Chondrocyte (in vitro differentiated cells): Measurements from ENCODE around the gene ABCC2. TPM values are rescaled to one million over a fixed set of nuclear protein-coding genes. Genes with fewer than 3 reads are reported as not detected.

Source experiments
- DNase-seq: peaks from one replicate; pipeline ENCODE4 v3.0.0; 2021; ENCODE audit warnings: mixed read lengths, low spot score
- H3K27ac Mint-ChIP-seq: one replicate; pipeline ENCODE4 v1.8.0; 2021; ENCODE audit warnings: mild to moderate bottlenecking, moderate library complexity, mixed read lengths; ENCODE audit not compliant: unreplicated experiment
- H3K27me3 Mint-ChIP-seq: 2 replicates; pipeline ENCODE4 v1.8.0; 2021; ENCODE audit warnings: low read depth, mixed read lengths
- H3K36me3 Mint-ChIP-seq: 2 replicates; pipeline ENCODE4 v1.8.0; 2021; ENCODE audit warnings: low read depth, mixed read lengths
- H3K4me1 Mint-ChIP-seq: 2 replicates; pipeline ENCODE4 v1.8.0; 2021; ENCODE audit warnings: low read depth, mild to moderate bottlenecking, mixed read lengths
- H3K4me3 Mint-ChIP-seq: one replicate; pipeline ENCODE4 v1.8.0; 2021; ENCODE audit warnings: mild to moderate bottlenecking, moderate library complexity, mixed read lengths; ENCODE audit not compliant: unreplicated experiment
- H3K9me3 Mint-ChIP-seq: 2 replicates; pipeline ENCODE4 v1.8.0; 2021; ENCODE audit warnings: low read depth, mixed read lengths
- CTCF ChIP-seq: fragments of 200-600 bp; sonication (generic); IDR thresholded peaks from 2 replicates; pipeline ENCODE4 v1.5.0; 2021; ENCODE audit warnings: antibody characterized with exemption, mild to moderate bottlenecking, moderate library complexity
- total RNA-seq: library from RNA; stranded (reverse); gene quantifications from 3 replicates; pipeline ENCODE4 v1.2.1, GENCODE V29; 2021

Gene ABCC2
- total RNA-seq, 1 donor from 2014 or later: 0.57 TPM

- H3K9me3 Mint-ChIP-seq: no peaks in the 10 kb centered on the region
- H3K36me3 Mint-ChIP-seq: no peaks in the 10 kb centered on the region
- H3K4me3 Mint-ChIP-seq: no peak overlapping the region
- TF ChIP-seq CTCF: no peak
- H3K27me3 Mint-ChIP-seq: no peaks in the 10 kb centered on the region
- peak overlapping the region; percentile 74 for H3K27ac Mint-ChIP-seq
- peaks cover 71% of the 10 kb centered on the region for H3K4me1 Mint-ChIP-seq
- no peak for DNase-seq
Measured at GRCh38 chr10:99784016-99784726, 1.7 kb downstream of the ABCC2 start.

- H3K27me3 Mint-ChIP-seq: no peaks in the 10 kb centered on the region
- peak overlapping the region; percentile 74 for H3K27ac Mint-ChIP-seq
- no peaks in the 10 kb centered on the region for H3K9me3 Mint-ChIP-seq
- no peaks in the 10 kb centered on the region for H3K36me3 Mint-ChIP-seq
- no peak overlapping the region for H3K4me3 Mint-ChIP-seq
- peaks cover 64% of the 10 kb centered on the region for H3K4me1 Mint-ChIP-seq
- no peak for DNase-seq
- no peak for TF ChIP-seq CTCF
Measured at GRCh38 chr10:99784727-99785441, 2.4 kb downstream of the ABCC2 start.

- TF ChIP-seq CTCF: no peak
- no peaks in the 10 kb centered on the region for H3K9me3 Mint-ChIP-seq
- H3K27me3 Mint-ChIP-seq: no peaks in the 10 kb centered on the region
- no peak for DNase-seq
- peaks cover 57% of the 10 kb centered on the region for H3K4me1 Mint-ChIP-seq
- H3K4me3 Mint-ChIP-seq: no peak overlapping the region
- H3K27ac Mint-ChIP-seq: no peak overlapping the region
- no peaks in the 10 kb centered on the region for H3K36me3 Mint-ChIP-seq
Measured at GRCh38 chr10:99785646-99786045, 3.2 kb downstream of the ABCC2 start.

GRCh38 chr10:99787311-99787710 is 4.9 kb downstream of the ABCC2 start:
- H3K4me1 Mint-ChIP-seq: peaks cover 42% of the 10 kb centered on the region
- DNase-seq: no peak
- no peak overlapping the region for H3K4me3 Mint-ChIP-seq
- no peaks in the 10 kb centered on the region for H3K36me3 Mint-ChIP-seq
- no peaks in the 10 kb centered on the region for H3K27me3 Mint-ChIP-seq
- no peak for TF ChIP-seq CTCF
- no peak overlapping the region for H3K27ac Mint-ChIP-seq
- H3K9me3 Mint-ChIP-seq: no peaks in the 10 kb centered on the region

GRCh38 chr10:99787782-99788445 is 5.5 kb downstream of the ABCC2 start:
- H3K4me3 Mint-ChIP-seq: no peak overlapping the region
- no peak for TF ChIP-seq CTCF
- no peaks in the 10 kb centered on the region for H3K27me3 Mint-ChIP-seq
- H3K9me3 Mint-ChIP-seq: no peaks in the 10 kb centered on the region
- H3K27ac Mint-ChIP-seq: peak overlapping the region; percentile 61
- H3K4me1 Mint-ChIP-seq: peaks cover 36% of the 10 kb centered on the region
- DNase-seq: no peak
- no peaks in the 10 kb centered on the region for H3K36me3 Mint-ChIP-seq
